ENCODE results near the gene EEFSEC.

Gene EEFSEC

GRCh38 chr3:128218548-128219257, 65.4 kb downstream of the EEFSEC start:
- DNase-seq = no peak

- DNase-seq = no peak
These were observed 68.0 kb downstream of the EEFSEC start for GRCh38 chr3:128221328-128221727.

- DNase-seq = no peak
These were observed 69.6 kb downstream of the EEFSEC start for GRCh38 chr3:128222796-128223385.

- DNase-seq = no peak
These were observed 73.0 kb downstream of the EEFSEC start for GRCh38 chr3:128226186-128226725.

- no peak for DNase-seq
These were observed 73.6 kb downstream of the EEFSEC start for GRCh38 chr3:128226795-128227395.

- no peak for DNase-seq
These were observed 74.2 kb downstream of the EEFSEC start for GRCh38 chr3:128227507-128227906.

GRCh38 chr3:128228366-128228910, 75.2 kb downstream of the EEFSEC start:
- DNase-seq = no peak

GRCh38 chr3:128229106-128229857, 76.0 kb downstream of the EEFSEC start:
- no peak for DNase-seq

- no peak for DNase-seq
These were observed 78.3 kb downstream of the EEFSEC start for GRCh38 chr3:128231606-128232005.

GRCh38 chr3:128232376-128233178, 79.3 kb downstream of the EEFSEC start:
- no peak for DNase-seq

GRCh38 chr3:128235207-128235926, 82.1 kb downstream of the EEFSEC start:
- DNase-seq = no peak

- DNase-seq = no peak
These were observed 83.4 kb downstream of the EEFSEC start for GRCh38 chr3:128236657-128237056.

- no peak for DNase-seq
These were observed 84.3 kb downstream of the EEFSEC start for GRCh38 chr3:128237348-128238183.

GRCh38 chr3:128238184-128238489, 84.9 kb downstream of the EEFSEC start:
- no peak for DNase-seq

GRCh38 chr3:128239304-128239703, 86.0 kb downstream of the EEFSEC start:
- DNase-seq = no peak

GRCh38 chr3:128240232-128240631, 87.0 kb downstream of the EEFSEC start:
- DNase-seq = no peak

GRCh38 chr3:128241741-128242140, 88.5 kb downstream of the EEFSEC start:
- DNase-seq = no peak

- no peak for DNase-seq
These were observed 89.7 kb downstream of the EEFSEC start for GRCh38 chr3:128242818-128243601.

- no peak for DNase-seq
These were observed 90.6 kb downstream of the EEFSEC start for GRCh38 chr3:128243602-128244504.

All from CD4-positive, alpha-beta T cell treated with Interleukin-15 for 1 hour (primary cell).